IMR-90 (cell line): ENCODE measurements around the gene KIF3A. TPM values are rescaled to one million over a fixed set of nuclear protein-coding genes. Genes with fewer than 3 reads are reported as not detected.

ENCODE experiments used
- ATAC-seq: fragments of 200-7000 bp; cut with Tn5 transposase; 2 replicates; pipeline ENCODE4 v1.9.1; 2020; ENCODE audit warnings: low read depth, mild to moderate bottlenecking, moderate library complexity
- BruUV-seq: library from RNA; stranded (reverse); fragments of 400-500 nt; replicated peaks from 2 replicates; lab custom pipeline; 2021; lab: Mats Ljungman, UMichigan
- CTCF ChIA-PET: fragments of 300-600 bp; formaldehyde crosslinking; extraction: SDS; loops from one replicate; lab custom pipeline; 2021; ENCODE audit warnings: antibody characterized with exemption; lab: Yijun Ruan, JAX
- POLR2A ChIA-PET: fragments of 300-600 bp; sonication (Branson Sonifier 250); formaldehyde crosslinking; loops from one replicate; lab custom pipeline; 2022; ENCODE audit warnings: antibody characterized with exemption; ENCODE audit not compliant: unreplicated experiment; lab: Charles Lee
- DNase-seq: peaks from one replicate; pipeline ENCODE4 v3.0.0; 2013
- H2AFZ ChIP-seq: replicated peaks from 2 replicates; pipeline ENCODE3; 2013; ENCODE audit warnings: low read length, mild to moderate bottlenecking; ENCODE audit not compliant: poor library complexity
- H2AK5ac ChIP-seq: 2 replicates; pipeline ENCODE4 v1.6.1; 2013; ENCODE audit warnings: low read depth, low read length, inconsistent platforms
- H2AK9ac ChIP-seq: replicated peaks from 2 replicates; pipeline ENCODE3; 2013; ENCODE audit warnings: mild to moderate bottlenecking, low read depth, low read length, moderate library complexity; ENCODE audit not compliant: poor library complexity
- H2BK120ac ChIP-seq: 2 replicates; pipeline ENCODE4 v1.6.1; 2013; ENCODE audit warnings: low read depth, low read length, inconsistent platforms
- H2BK15ac ChIP-seq: 3 replicates; pipeline ENCODE4 v1.6.1; 2013; ENCODE audit warnings: low read depth, low read length, inconsistent platforms
- H2BK20ac ChIP-seq: 2 replicates; pipeline ENCODE4 v1.6.1; 2013; ENCODE audit warnings: low read depth, mild to moderate bottlenecking, inconsistent platforms, low read length, moderate library complexity
- H2BK5ac ChIP-seq: 2 replicates; pipeline ENCODE4 v1.6.1; 2013; ENCODE audit warnings: mild to moderate bottlenecking, low read depth, low read length, inconsistent platforms; ENCODE audit not compliant: poor library complexity, severe bottlenecking
- H3K14ac ChIP-seq: replicated peaks from 2 replicates; pipeline ENCODE4 v1.6.1; 2013; ENCODE audit warnings: low read depth, low read length, inconsistent platforms
- H3K18ac ChIP-seq: 2 replicates; pipeline ENCODE4 v1.6.1; 2013; ENCODE audit warnings: low read depth, low read length, control low read depth
- H3K23ac ChIP-seq: 2 replicates; pipeline ENCODE4 v1.6.1; 2013; ENCODE audit warnings: low read depth, low read length, inconsistent platforms
- H3K27ac ChIP-seq: 2 replicates; pipeline ENCODE4 v1.5.1; 2013; ENCODE audit warnings: mild to moderate bottlenecking, control low read depth, low read length; ENCODE audit not compliant: insufficient read depth
- H3K27me3 ChIP-seq: 2 replicates; pipeline ENCODE4 v1.6.1; 2013; ENCODE audit warnings: low read length; ENCODE audit not compliant: control insufficient read depth, insufficient read depth
- H3K36me3 ChIP-seq: 2 replicates; pipeline ENCODE4 v1.6.1; 2013; ENCODE audit warnings: low read length, mixed read lengths; ENCODE audit not compliant: control insufficient read depth, insufficient read depth
- H3K4ac ChIP-seq: 2 replicates; pipeline ENCODE4 v1.6.1; 2013; ENCODE audit warnings: low read depth, low read length, inconsistent platforms
- H3K4me1 ChIP-seq: 2 replicates; pipeline ENCODE4 v1.6.1; 2013; ENCODE audit warnings: low read length, mixed read lengths; ENCODE audit not compliant: control insufficient read depth, insufficient read depth
- H3K4me2 ChIP-seq: 2 replicates; pipeline ENCODE4 v1.6.1; 2013; ENCODE audit warnings: low read depth, mild to moderate bottlenecking, control low read depth, low read length, moderate library complexity
- H3K4me3 ChIP-seq: 2 replicates; pipeline ENCODE4 v1.5.1; 2013; ENCODE audit warnings: low read depth, mild to moderate bottlenecking, control low read depth, low read length, moderate library complexity; ENCODE audit not compliant: insufficient read depth
- H3K56ac ChIP-seq: 2 replicates; pipeline ENCODE4 v1.6.1; 2013; ENCODE audit warnings: low read length, inconsistent platforms; ENCODE audit not compliant: insufficient read depth; ENCODE audit errors: extremely low read depth
- H3K79me1 ChIP-seq, 2 experiments: 2 replicates each; pipeline ENCODE4 v1.6.1; 2013; ENCODE audit warnings: low read length in 2 of 2, inconsistent platforms in 1 of 2, low read depth in 1 of 2
- H3K9ac ChIP-seq: 2 replicates; pipeline ENCODE4 v1.6.1; 2013; ENCODE audit warnings: low read depth, low read length, control low read depth
- H3K9me1 ChIP-seq: 2 replicates; pipeline ENCODE4 v1.6.1; 2013; ENCODE audit warnings: low read length, inconsistent platforms; ENCODE audit not compliant: insufficient read depth
- H3K9me3 ChIP-seq: 2 replicates; pipeline ENCODE4 v1.6.1; 2013; ENCODE audit warnings: low read length; ENCODE audit not compliant: control insufficient read depth, insufficient read depth
- H4K20me1 ChIP-seq: 2 replicates; pipeline ENCODE4 v1.6.1; 2013; ENCODE audit warnings: low read length, inconsistent platforms; ENCODE audit not compliant: insufficient read depth
- H4K5ac ChIP-seq: 2 replicates; pipeline ENCODE4 v1.6.1; 2013; ENCODE audit warnings: mild to moderate bottlenecking, low read depth, low read length, control low read depth
- H4K8ac ChIP-seq, 2 experiments: 2 replicates each; pipeline ENCODE4 v1.6.1; 2013; ENCODE audit warnings: low read depth in 2 of 2, low read length in 2 of 2, control low read depth in 1 of 2, inconsistent platforms in 1 of 2
- H4K91ac ChIP-seq: 2 replicates; pipeline ENCODE4 v1.6.1; 2013; ENCODE audit warnings: low read depth, low read length, inconsistent platforms; ENCODE audit not compliant: insufficient read depth
- CEBPB ChIP-seq: IDR thresholded peaks from 2 replicates; pipeline ENCODE4 v1.6.1; 2012; ENCODE audit warnings: low read depth, low read length, improper control_type of control experiment
- CHD1 ChIP-seq: IDR thresholded peaks from 2 replicates; pipeline ENCODE4 v1.6.1; 2012; ENCODE audit warnings: low read depth, low read length, improper control_type of control experiment
- ELK1 ChIP-seq: fragments of 150-350 bp; IDR thresholded peaks from 2 replicates; pipeline ENCODE4 v1.6.1; 2016; ENCODE audit warnings: low read depth, mild to moderate bottlenecking, low read length, moderate library complexity, borderline replicate concordance
- MAFK ChIP-seq: IDR thresholded peaks from 2 replicates; pipeline ENCODE4 v1.6.1; 2012; ENCODE audit warnings: low read depth, low read length, improper control_type of control experiment
- POLR2A ChIP-seq: IDR thresholded peaks from 2 replicates; pipeline ENCODE4 v1.6.1; 2012; ENCODE audit warnings: mild to moderate bottlenecking, low read depth, low read length
- RFX5 ChIP-seq: IDR thresholded peaks from 2 replicates; pipeline ENCODE4 v1.8.0; 2012; ENCODE audit warnings: low read depth, mild to moderate bottlenecking, low read length, moderate library complexity
- USF2 ChIP-seq: fragments of 150-350 bp; IDR thresholded peaks from 2 replicates; pipeline ENCODE4 v1.6.1; 2017; ENCODE audit warnings: mild to moderate bottlenecking, antibody characterized with exemption, low read length, low read depth
- WGBS, 2 experiments: methylation state at CpG; one replicate each; pipeline versions ENCODE4 v1.1.5 to v1.1.7; 2013; ENCODE audit warnings: missing lambda C conversion rate in 2 of 2; ENCODE audit not compliant: insufficient read length in 1 of 2; ENCODE audit errors: extremely low coverage in 2 of 2; 5-methylcytosine and 5-hydroxymethylcytosine counted together
- dilution Hi-C: fragments of 300-500 bp; cut with HindIII; formaldehyde crosslinking; loops from one replicate; pipeline ENCODE4 v1.14.3; 2018; ENCODE audit warnings: low sequenced_read_pairs; ENCODE audit not compliant: unreplicated experiment
- in situ Hi-C: fragments of 300-500 bp; cut with MboI; formaldehyde crosslinking; loops from 3 replicates; pipeline ENCODE4 v1.14.3; 2019; ENCODE audit warnings: low sequenced_read_pairs, inconsistent platforms, mixed read lengths
- intact Hi-C: fragments of 100-400 bp; cut with micrococcal nuclease; formaldehyde crosslinking; loops from 2 replicates; pipeline ENCODE4 v1.10.0; 2022
- polyA plus RNA-seq, 3 experiments: library from polyadenylated mRNA; depleted of rRNA; stranded (reverse); fragments of >200 nt; gene quantifications; 2 replicates each; pipeline ENCODE4 v1.2.3, GENCODE V29; 2012; ENCODE audit warnings: low replicate concordance in 1 of 3
- total RNA-seq: library from RNA; depleted of rRNA; stranded (reverse); fragments of >200 nt; gene quantifications from 2 replicates; pipeline ENCODE4 v1.2.3, GENCODE V29; 2012

Gene KIF3A
- total and polyA plus RNA-seq, 2 of the 4 experiments (the other 2 are of a cell fraction): 4.3 to 4.5 TPM

- Histone ChIP-seq H3K9me3 (no peaks in the 10 kb centered on the region; the same call in 1 of the 2 replicates), H2BK5ac (no peak overlapping the region), H3K23ac (no peak overlapping the region), H3K79me1 (no peaks in the 10 kb centered on the region), H3K9ac (no peak overlapping the region), H3K9me1 (no peaks in the 10 kb centered on the region), H4K20me1 (no peaks in the 10 kb centered on the region), H2AFZ (no peak overlapping the region), H3K27me3 (peaks cover 39% of the 10 kb centered on the region), H2BK15ac (no peak overlapping the region), H2BK20ac (no peak overlapping the region), H3K27ac (no peak overlapping the region), H4K91ac (no peak overlapping the region), H2AK5ac (no peak overlapping the region), H3K36me3 (no peaks in the 10 kb centered on the region), H4K8ac (no peak overlapping the region), H3K4me3 (no peak overlapping the region), H3K4ac (no peak overlapping the region), H2AK9ac (no peak overlapping the region), H3K4me2 (no peak overlapping the region), H2BK120ac (no peak overlapping the region), H3K4me1 (peaks cover 3% of the 10 kb centered on the region; the same call in 1 of the 2 replicates), H4K5ac (no peak overlapping the region), H3K56ac (no peak overlapping the region), H3K18ac (no peak overlapping the region), H3K14ac (no peak overlapping the region)
- dilution Hi-C loops (no loop called here), in situ Hi-C loops (no loop called here), intact Hi-C loops (no loop called here)
- CTCF ChIA-PET: interaction anchor here (1.2 kb wide), 1 partner anchor 223 kb away, joined by 3 read pairs; no protein-coding TSS in a partner anchor
- no CpG with 5 or more reads among the region's 2 CpGs for WGBS, 2 experiments
- BruUV-seq: no TSS peak
- ATAC-seq (no peak), DNase-seq (no peak)
- no peak for TF ChIP-seq CEBPB
- no peak for TF ChIP-seq ELK1
- TF ChIP-seq USF2: no peak
- TF ChIP-seq MAFK: no peak
- TF ChIP-seq RFX5: no peak
- TF ChIP-seq POLR2A: no peak
- no peak for TF ChIP-seq CHD1
- POLR2A ChIA-PET: no interaction called here
Measured at GRCh38 chr5:132749506-132749905, 12.2 kb upstream of the KIF3A start.
